Measurements from ENCODE around the gene MDFIC.

Gene MDFIC

DNA sequence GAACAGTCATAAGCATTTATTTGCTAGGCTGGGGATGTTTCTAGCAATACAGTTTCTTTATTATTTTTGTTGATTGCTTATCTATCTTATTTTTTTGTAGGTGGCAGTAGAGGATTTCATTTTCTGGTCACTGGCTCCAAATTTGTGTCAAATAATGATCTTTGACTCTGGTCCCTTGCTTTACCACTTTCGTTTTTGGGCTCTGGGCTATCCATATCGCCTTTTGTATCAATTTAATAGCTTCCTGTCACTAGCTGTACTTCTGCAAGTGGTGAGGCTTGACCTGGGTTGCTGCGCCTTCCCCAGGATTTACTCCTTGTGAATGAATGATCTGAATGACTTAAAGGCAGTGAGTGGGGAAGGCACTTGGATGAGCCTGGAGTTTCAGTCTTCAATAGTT is 48.4 kb downstream of the MDFIC start:
- TF ChIP-seq FOXP2 (optimal IDR thresholded peaks at IDR 0.05; ENCODE audit: control extremely low read depth, extremely low read length, insufficient read depth) (no peak), EZH2 (IDR thresholded peaks at IDR 0.05) (no peak), POLR2AphosphoS5 (IDR thresholded peaks at IDR 0.05; ENCODE audit: borderline replicate concordance, low read depth, low read length) (no peak)
- DNase-seq (ENCODE audit: low read depth, low spot score): no peak
- H3K9me3 ChIP-seq (ENCODE audit: low read depth, low read length): no peaks in the 10 kb centered on the region

GRCh38 chr7:114970732-114971131 is 48.8 kb downstream of the MDFIC start:
- DNase-seq (ENCODE audit: low read depth, low spot score): no peak
- TF ChIP-seq EZH2 (IDR thresholded peaks at IDR 0.05) (no peak), POLR2AphosphoS5 (IDR thresholded peaks at IDR 0.05; ENCODE audit: borderline replicate concordance, low read depth, low read length) (no peak), FOXP2 (optimal IDR thresholded peaks at IDR 0.05; ENCODE audit: control extremely low read depth, extremely low read length, insufficient read depth) (no peak)
- H3K36me3 ChIP-seq (ENCODE audit: insufficient read depth, low read length): no peaks in the 10 kb centered on the region; the same call in 1 of the 2 replicates
- H3K27ac ChIP-seq: no peak overlapping the region
- H3K9ac ChIP-seq (ENCODE audit: insufficient read length): no peak overlapping the region
- H3K9me3 ChIP-seq (ENCODE audit: low read depth, low read length): no peaks in the 10 kb centered on the region
- no peak overlapping the region for H3K4me3 ChIP-seq

More for the DNA sequence above, 48.4 kb downstream of the MDFIC start:
- no peak overlapping the region for H3K27ac ChIP-seq
- H3K9ac ChIP-seq (ENCODE audit: insufficient read length): no peak overlapping the region
- H3K4me3 ChIP-seq: no peak overlapping the region
- H3K36me3 ChIP-seq (ENCODE audit: insufficient read depth, low read length): no peaks in the 10 kb centered on the region; the same call in 1 of the 2 replicates

DNA sequence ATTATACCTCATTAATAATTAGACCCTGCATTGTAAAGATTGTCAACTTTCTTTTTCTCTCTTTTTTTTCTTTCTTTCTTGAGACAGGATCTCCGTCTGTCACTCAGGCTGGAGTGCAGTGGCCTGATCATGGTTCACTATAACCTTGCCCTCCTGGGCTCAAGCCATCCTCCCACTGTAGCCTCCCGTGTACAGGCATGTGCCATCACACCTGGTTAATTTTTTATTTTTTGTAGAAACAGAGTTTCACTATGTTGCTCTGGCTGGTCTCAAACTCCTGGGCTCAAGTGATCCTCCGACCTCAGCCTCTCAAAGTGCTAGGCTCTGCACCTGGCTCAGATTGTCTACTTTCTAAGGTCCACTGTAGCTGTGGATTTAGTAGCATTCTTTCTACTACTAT is 50.7 kb downstream of the MDFIC start:
- Histone ChIP-seq H3K36me3 (ENCODE audit: insufficient read depth, low read length) (no peaks in the 10 kb centered on the region; the same call in 1 of the 2 replicates), H3K9ac (ENCODE audit: insufficient read length) (no peak overlapping the region), H3K4me3 (no peak overlapping the region), H3K27ac (no peak overlapping the region), H3K9me3 (ENCODE audit: low read depth, low read length) (no peaks in the 10 kb centered on the region)
- TF ChIP-seq EZH2 (IDR thresholded peaks at IDR 0.05) (no peak), FOXP2 (optimal IDR thresholded peaks at IDR 0.05; ENCODE audit: control extremely low read depth, extremely low read length, insufficient read depth) (no peak), POLR2AphosphoS5 (IDR thresholded peaks at IDR 0.05; ENCODE audit: borderline replicate concordance, low read depth, low read length) (no peak)
- DNase-seq (ENCODE audit: low read depth, low spot score): no peak

DNA sequence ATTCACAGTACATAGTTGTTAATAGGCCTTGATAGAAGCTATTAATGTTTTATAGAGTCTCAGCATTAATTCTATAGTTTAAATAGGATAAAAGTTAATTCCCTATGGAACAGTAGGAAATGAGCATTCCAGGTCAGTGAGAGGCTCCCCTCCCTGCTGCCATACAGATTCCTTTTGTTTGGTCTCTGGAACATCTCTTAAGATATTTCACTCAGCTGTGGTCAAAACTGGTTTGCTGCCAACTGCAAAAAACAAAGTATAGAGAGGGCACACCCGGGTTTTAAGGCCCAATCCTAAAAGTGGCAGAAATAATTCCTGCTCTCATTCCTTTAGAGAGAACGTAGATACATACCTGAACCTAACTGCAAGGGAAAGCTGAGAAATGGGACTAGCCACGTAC is 51.3 kb downstream of the MDFIC start:
- no peak for DNase-seq (ENCODE audit: low read depth, low spot score)
- Histone ChIP-seq H3K36me3 (ENCODE audit: insufficient read depth, low read length) (no peaks in the 10 kb centered on the region; the same call in 1 of the 2 replicates), H3K27ac (peak overlapping the region; percentile 82), H3K9ac (ENCODE audit: insufficient read length) (no peak overlapping the region), H3K4me3 (peak overlapping the region; percentile 50), H3K9me3 (ENCODE audit: low read depth, low read length) (no peaks in the 10 kb centered on the region)
- no peak for TF ChIP-seq FOXP2 (optimal IDR thresholded peaks at IDR 0.05; ENCODE audit: control extremely low read depth, extremely low read length, insufficient read depth)
- no peak for TF ChIP-seq EZH2 (IDR thresholded peaks at IDR 0.05)
- TF ChIP-seq POLR2AphosphoS5 (IDR thresholded peaks at IDR 0.05; ENCODE audit: borderline replicate concordance, low read depth, low read length): no peak

DNA sequence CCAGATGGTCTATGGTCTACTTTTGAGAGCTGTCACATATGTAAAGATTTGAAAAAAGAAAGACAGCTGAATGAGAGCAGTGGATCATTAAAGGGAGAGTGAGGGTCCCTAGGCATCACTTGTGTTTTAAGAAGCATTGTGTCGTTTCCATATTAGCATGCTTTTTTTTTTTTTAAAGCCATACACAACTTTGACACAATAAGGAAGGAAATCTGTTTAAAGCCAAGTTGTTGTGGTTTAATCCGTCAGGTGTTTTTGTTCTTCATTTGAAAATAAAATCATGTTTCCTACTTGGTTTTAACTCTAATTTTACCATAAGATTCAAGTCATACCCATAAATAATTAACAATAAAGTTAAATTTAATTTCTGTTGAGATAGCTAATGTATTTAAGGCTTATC is 53.5 kb downstream of the MDFIC start:
- Histone ChIP-seq H3K27ac (0 out of 2 replicates have a peak overlapping the region, but pooled peaks have one; percentile 5), H3K36me3 (ENCODE audit: insufficient read depth, low read length) (no peaks in the 10 kb centered on the region; the same call in 1 of the 2 replicates), H3K4me3 (0 out of 2 replicates have a peak overlapping the region, but pooled peaks have one; percentile 8), H3K9me3 (ENCODE audit: low read depth, low read length) (no peaks in the 10 kb centered on the region), H3K9ac (ENCODE audit: insufficient read length) (no peak overlapping the region)
- TF ChIP-seq POLR2AphosphoS5 (IDR thresholded peaks at IDR 0.05; ENCODE audit: borderline replicate concordance, low read depth, low read length) (no peak), EZH2 (IDR thresholded peaks at IDR 0.05) (no peak), FOXP2 (optimal IDR thresholded peaks at IDR 0.05; ENCODE audit: control extremely low read depth, extremely low read length, insufficient read depth) (no peak)
- no peak for DNase-seq (ENCODE audit: low read depth, low spot score)

GRCh38 chr7:114976666-114977065 is 54.8 kb downstream of the MDFIC start:
- H3K4me3 ChIP-seq: no peak overlapping the region
- no peak for DNase-seq (ENCODE audit: low read depth, low spot score)
- no peaks in the 10 kb centered on the region for H3K36me3 ChIP-seq (ENCODE audit: insufficient read depth, low read length)
- H3K9ac ChIP-seq (ENCODE audit: insufficient read length): no peak overlapping the region
- TF ChIP-seq POLR2AphosphoS5 (IDR thresholded peaks at IDR 0.05; ENCODE audit: borderline replicate concordance, low read depth, low read length) (no peak), FOXP2 (optimal IDR thresholded peaks at IDR 0.05; ENCODE audit: control extremely low read depth, extremely low read length, insufficient read depth) (no peak), EZH2 (IDR thresholded peaks at IDR 0.05) (no peak)
- peak overlapping the region; percentile 21; the same call in 1 of the 2 replicates for H3K27ac ChIP-seq
- H3K9me3 ChIP-seq (ENCODE audit: low read depth, low read length): no peaks in the 10 kb centered on the region

DNA sequence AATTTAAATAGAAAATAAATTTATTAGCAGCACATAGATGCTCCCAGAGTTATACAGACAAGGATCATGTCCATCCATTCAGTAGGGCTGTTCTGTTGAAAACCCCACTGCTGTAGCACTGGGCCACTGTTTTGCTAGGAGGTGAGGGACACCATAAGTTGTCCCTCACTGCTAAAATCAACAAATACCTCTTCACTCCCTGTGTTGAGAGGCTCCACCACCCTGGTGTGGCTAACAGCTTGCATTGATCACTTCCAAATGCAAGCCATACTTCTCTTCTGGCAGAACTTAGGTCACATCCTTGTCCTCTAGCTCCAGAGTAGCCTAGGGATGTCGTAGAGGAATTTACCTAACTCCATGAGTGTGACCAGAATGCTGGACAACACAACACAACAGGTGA is 55.4 kb downstream of the MDFIC start:
- TF ChIP-seq EZH2 (IDR thresholded peaks at IDR 0.05) (no peak), FOXP2 (optimal IDR thresholded peaks at IDR 0.05; ENCODE audit: control extremely low read depth, extremely low read length, insufficient read depth) (no peak)
- Histone ChIP-seq H3K4me3 (no peak overlapping the region), H3K36me3 (ENCODE audit: insufficient read depth, low read length) (no peaks in the 10 kb centered on the region), H3K9ac (ENCODE audit: insufficient read length) (no peak overlapping the region), H3K27ac (no peak overlapping the region), H3K9me3 (ENCODE audit: low read depth, low read length) (no peaks in the 10 kb centered on the region)
- no peak for DNase-seq (ENCODE audit: low read depth, low spot score)

GRCh38 chr7:114979388-114979787 is 57.5 kb downstream of the MDFIC start:
- DNase-seq (ENCODE audit: low read depth, low spot score): no peak
- H3K4me3 ChIP-seq: no peak overlapping the region
- no peak overlapping the region for H3K9ac ChIP-seq (ENCODE audit: insufficient read length)
- TF ChIP-seq EZH2 (IDR thresholded peaks at IDR 0.05) (no peak), FOXP2 (optimal IDR thresholded peaks at IDR 0.05; ENCODE audit: control extremely low read depth, extremely low read length, insufficient read depth) (no peak), POLR2AphosphoS5 (IDR thresholded peaks at IDR 0.05; ENCODE audit: borderline replicate concordance, low read depth, low read length) (no peak)
- no peak overlapping the region for H3K27ac ChIP-seq
- no peaks in the 10 kb centered on the region for H3K9me3 ChIP-seq (ENCODE audit: low read depth, low read length)
- peaks cover 5% of the 10 kb centered on the region; the same call in 1 of the 2 replicates for H3K36me3 ChIP-seq (ENCODE audit: insufficient read depth, low read length)

Data from SK-N-MC (cell line).